K562 (cell line): ENCODE data around the gene LAG3. TPM values are rescaled to one million over a fixed set of nuclear protein-coding genes. Genes with fewer than 3 reads are reported as not detected.
A peak's percentile ranks its signal among the peaks of the same experiment; 100 is the strongest.

Experiments
- ARID2 ChIP-seq: fragments of 450-650 bp; IDR thresholded peaks from 2 replicates; pipeline ENCODE4 v1.6.1; 2017; ENCODE audit warnings: antibody characterized with exemption, mild to moderate bottlenecking
- CEBPB ChIP-seq: fragments of 450-650 bp; IDR thresholded peaks from 2 replicates; pipeline ENCODE4 v1.6.1; 2016; ENCODE audit warnings: missing genetic modification characterization, missing compliant biosample characterization
- GATAD2A ChIP-seq: fragments of 450-650 bp; IDR thresholded peaks from 2 replicates; pipeline ENCODE4 v1.6.1; 2017
- HDGF ChIP-seq: fragments of 450-650 bp; IDR thresholded peaks from 2 replicates; pipeline ENCODE4 v1.6.1; 2016
- HOXB6 ChIP-seq: fragments of 250-450 bp; sonication (Bioruptor Pico); IDR thresholded peaks from 2 replicates; pipeline ENCODE4 v1.5.1; 2022; ENCODE audit warnings: mild to moderate bottlenecking, borderline replicate concordance
- OTX1 ChIP-seq: fragments of 450-650 bp; formaldehyde crosslinking; IDR thresholded peaks from 2 replicates; pipeline ENCODE4 v1.4.0; 2022; ENCODE audit warnings: mild to moderate bottlenecking
- TARDBP ChIP-seq: fragments of 450-650 bp; IDR thresholded peaks from 2 replicates; pipeline ENCODE4 v1.6.1; 2016
- ZNF212 ChIP-seq: fragments of 450-650 bp; formaldehyde crosslinking; IDR thresholded peaks from 2 replicates; pipeline ENCODE4 v1.4.0; 2020; ENCODE audit warnings: mild to moderate bottlenecking
- ZNF23 ChIP-seq: fragments of 250-450 bp; sonication (Bioruptor Pico); IDR thresholded peaks from 2 replicates; pipeline ENCODE4 v1.4.0; 2020; ENCODE audit warnings: mild to moderate bottlenecking
- ZNF263 ChIP-seq: sonication (generic); formaldehyde crosslinking; IDR thresholded peaks from 2 replicates; pipeline ENCODE4 v1.8.0; 2022; ENCODE audit warnings: mild to moderate bottlenecking, missing genetic modification reagents, borderline replicate concordance
- polyA plus RNA-seq, 8 experiments: library from polyadenylated mRNA; depleted of rRNA in 4 of 8; stranded (reverse) in 5 of 8; unstranded in 3 of 8; fragments of >200 nt; fragmentation: Nextera tagmentation in 2 of 8; fragmentation: Illumina TruSeq in 1 of 8; extraction: Ambion mirVana in 2 of 8; extraction: Trizol in 1 of 8; gene quantifications; 2 replicates each; pipeline versions ENCODE4 v1.2.1 to v1.2.3, GENCODE V29; 2011 to 2014; ENCODE audit warnings: inconsistent platforms in 1 of 8, missing spikeins in 1 of 8
- total RNA-seq, 7 experiments: library from RNA; depleted of rRNA in 6 of 7; stranded (reverse); fragments of >200 nt in 6 of 7; fragmentation: Illumina TruSeq in 2 of 7; extraction: Trizol in 2 of 7; gene quantifications; 2 replicates each; pipeline versions ENCODE4 v1.2.1 to v1.2.3, GENCODE V29; 2011 to 2021; ENCODE audit warnings: low replicate concordance in 1 of 7
- TF ChIP-seq, protein P1 (sequence below): fragments of 450-650 bp; formaldehyde crosslinking; IDR thresholded peaks from 2 replicates; pipeline ENCODE4 v1.4.0; 2020; ENCODE audit warnings: mild to moderate bottlenecking
- TF ChIP-seq, protein P2 (sequence below), 2 experiments: fragments of 450-650 bp; conservative IDR thresholded peaks; 2 replicates each; pipeline ENCODE4 v1.6.1; 2017; ENCODE audit warnings: mild to moderate bottlenecking in 2 of 2, moderate library complexity in 2 of 2
- TF ChIP-seq, protein P3 (sequence below), 2 experiments: fragments of 200-800 bp in 1 of 2; sonication (Bioruptor generic) in 1 of 2; sonication (generic) in 1 of 2; formaldehyde crosslinking in 1 of 2; IDR thresholded peaks in 1 of 2; conservative IDR thresholded peaks in 1 of 2; 2 replicates each; pipeline versions ENCODE4 v1.5.0 to v1.6.1; 2016 to 2020; ENCODE audit warnings: missing compliant biosample characterization in 1 of 2, missing genetic modification characterization in 1 of 2, missing genetic modification reagents in 1 of 2

Gene LAG3
- total and polyA plus RNA-seq, 9 of the 15 experiments (the other 6 are each of a cell fraction or from before 2014, with no cell fraction given): 0.07 to 0.66 (median 0.09) TPM; not detected in 1

DNA sequence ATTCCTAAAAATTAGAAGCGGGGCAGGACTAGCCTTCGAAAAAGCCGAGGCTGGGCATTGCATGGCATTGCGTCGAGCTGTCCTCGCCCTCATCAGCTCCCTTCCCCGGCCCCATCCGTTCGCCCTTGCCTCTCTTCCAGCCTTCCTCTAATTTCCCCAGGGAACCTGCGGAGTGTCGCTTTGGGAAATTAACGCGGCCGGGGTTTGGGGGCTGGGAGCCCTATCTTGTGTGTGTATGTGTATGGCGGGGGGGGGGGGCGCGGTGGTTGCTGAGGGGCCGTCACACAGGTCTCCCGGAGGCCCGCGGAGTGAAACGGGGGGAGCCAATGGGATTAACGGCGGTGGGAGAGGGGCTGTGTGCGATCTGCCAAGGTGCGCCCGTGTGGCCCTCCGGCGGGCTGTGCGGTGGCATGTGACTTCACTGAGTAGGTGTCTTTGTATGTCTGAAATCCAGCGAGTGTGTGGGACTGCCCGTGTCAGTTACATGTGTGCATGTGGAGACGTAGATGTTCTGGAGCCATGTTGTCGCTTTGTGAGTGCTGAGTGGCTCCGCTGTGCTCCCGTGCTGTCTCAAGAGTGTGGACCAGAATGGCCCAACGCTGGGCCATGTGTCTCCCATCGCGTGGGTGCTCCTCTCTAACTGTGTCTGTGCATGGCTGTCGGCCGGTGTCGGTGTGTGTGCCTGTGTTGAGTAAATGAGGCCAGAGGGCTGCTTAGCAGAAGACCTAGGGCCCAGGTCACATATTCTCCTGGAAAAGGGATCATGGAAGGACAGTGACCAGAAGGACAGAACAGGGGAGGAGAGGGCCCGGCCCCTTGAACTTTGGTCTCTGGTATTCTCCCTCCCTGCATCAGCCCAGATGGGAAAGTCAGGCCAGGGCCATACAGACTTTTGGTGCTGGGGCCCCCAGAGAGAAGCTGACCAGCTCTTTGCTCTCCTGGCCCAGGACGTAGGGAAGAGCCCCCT is 4.7 kb upstream of the LAG3 start (continued):
- TF ChIP-seq, protein P1, sequence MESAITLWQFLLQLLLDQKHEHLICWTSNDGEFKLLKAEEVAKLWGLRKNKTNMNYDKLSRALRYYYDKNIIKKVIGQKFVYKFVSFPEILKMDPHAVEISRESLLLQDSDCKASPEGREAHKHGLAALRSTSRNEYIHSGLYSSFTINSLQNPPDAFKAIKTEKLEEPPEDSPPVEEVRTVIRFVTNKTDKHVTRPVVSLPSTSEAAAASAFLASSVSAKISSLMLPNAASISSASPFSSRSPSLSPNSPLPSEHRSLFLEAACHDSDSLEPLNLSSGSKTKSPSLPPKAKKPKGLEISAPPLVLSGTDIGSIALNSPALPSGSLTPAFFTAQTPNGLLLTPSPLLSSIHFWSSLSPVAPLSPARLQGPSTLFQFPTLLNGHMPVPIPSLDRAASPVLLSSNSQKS (CRISPR knock-in tag): no peak
- TF ChIP-seq, protein P2, sequence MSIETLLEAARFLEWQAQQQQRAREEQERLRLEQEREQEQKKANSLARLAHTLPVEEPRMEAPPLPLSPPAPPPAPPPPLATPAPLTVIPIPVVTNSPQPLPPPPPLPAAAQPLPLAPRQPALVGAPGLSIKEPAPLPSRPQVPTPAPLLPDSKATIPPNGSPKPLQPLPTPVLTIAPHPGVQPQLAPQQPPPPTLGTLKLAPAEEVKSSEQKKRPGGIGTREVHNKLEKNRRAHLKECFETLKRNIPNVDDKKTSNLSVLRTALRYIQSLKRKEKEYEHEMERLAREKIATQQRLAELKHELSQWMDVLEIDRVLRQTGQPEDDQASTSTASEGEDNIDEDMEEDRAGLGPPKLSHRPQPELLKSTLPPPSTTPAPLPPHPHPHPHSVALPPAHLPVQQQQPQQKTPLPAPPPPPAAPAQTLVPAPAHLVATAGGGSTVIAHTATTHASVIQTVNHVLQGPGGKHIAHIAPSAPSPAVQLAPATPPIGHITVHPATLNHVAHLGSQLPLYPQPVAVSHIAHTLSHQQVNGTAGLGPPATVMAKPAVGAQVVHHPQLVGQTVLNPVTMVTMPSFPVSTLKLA (conservative IDR thresholded peaks at IDR 0.05): 0 out of 4 replicates have a peak, but pooled peaks have one; percentile 27 to 39
- TF ChIP-seq HDGF: no peak
- TF ChIP-seq OTX1 (CRISPR knock-in tag): no peak
- TF ChIP-seq, protein P3, sequence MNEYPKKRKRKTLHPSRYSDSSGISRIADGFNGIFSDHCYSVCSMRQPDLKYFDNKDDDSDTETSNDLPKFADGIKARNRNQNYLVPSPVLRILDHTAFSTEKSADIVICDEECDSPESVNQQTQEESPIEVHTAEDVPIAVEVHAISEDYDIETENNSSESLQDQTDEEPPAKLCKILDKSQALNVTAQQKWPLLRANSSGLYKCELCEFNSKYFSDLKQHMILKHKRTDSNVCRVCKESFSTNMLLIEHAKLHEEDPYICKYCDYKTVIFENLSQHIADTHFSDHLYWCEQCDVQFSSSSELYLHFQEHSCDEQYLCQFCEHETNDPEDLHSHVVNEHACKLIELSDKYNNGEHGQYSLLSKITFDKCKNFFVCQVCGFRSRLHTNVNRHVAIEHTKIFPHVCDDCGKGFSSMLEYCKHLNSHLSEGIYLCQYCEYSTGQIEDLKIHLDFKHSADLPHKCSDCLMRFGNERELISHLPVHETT (CRISPR knock-in tag; conservative IDR thresholded peaks at IDR 0.05 in 1 of 2, IDR thresholded peaks at IDR 0.05 in 1 of 2): no peak
- no peak for TF ChIP-seq ZNF212 (CRISPR knock-in tag)
- TF ChIP-seq ARID2: no peak
- TF ChIP-seq ZNF23 (CRISPR knock-in tag): no peak
- no peak for TF ChIP-seq GATAD2A
- TF ChIP-seq CEBPB (tag): no peak
- TF ChIP-seq TARDBP: no peak
- TF ChIP-seq HOXB6 (CRISPR knock-in tag): no peak
- peak; percentile 86 for TF ChIP-seq ZNF263 (CRISPR knock-in tag)
